EL (cell line): ENCODE results near the gene CHRM4.
"Not testable (repeated sequence)": the region's sequence is repeated elsewhere in the genome, so short reads cannot be mapped to it uniquely, and the experiment has no call there.

Source experiments
- DNase-seq: peaks from one replicate; pipeline ENCODE4 v3.0.0-alpha.2; 2016

The CHRM4 gene

GRCh38 chr11:46381819-46382645, 9.5 kb downstream of the CHRM4 start:
- DNase-seq = peak; percentile 44

GRCh38 chr11:46381048-46381818, 10.3 kb downstream of the CHRM4 start, which contains the start of gene MDK:
MDK (plus strand) TSS chr11:46381669; CDS start chr11:46382058, 389 bp downstream.
- peak; percentile 40 for DNase-seq

- peak; percentile 67 for DNase-seq
Measured at GRCh38 chr11:46380340-46381047, 11.1 kb downstream of the CHRM4 start.

- not testable (repeated sequence) for DNase-seq
Measured at GRCh38 chr11:46379482-46380293, 11.9 kb downstream of the CHRM4 start.

- no peak for DNase-seq
Measured at GRCh38 chr11:46378811-46379481, 12.6 kb downstream of the CHRM4 start.

GRCh38 chr11:46378296-46378695, 13.3 kb downstream of the CHRM4 start:
- no peak for DNase-seq

GRCh38 chr11:46377831-46378230, 13.7 kb downstream of the CHRM4 start:
- DNase-seq = no peak

- DNase-seq = no peak
Measured at GRCh38 chr11:46377290-46377689, 14.3 kb downstream of the CHRM4 start.

GRCh38 chr11:46376258-46377050, 15.1 kb downstream of the CHRM4 start:
- DNase-seq = no peak

GRCh38 chr11:46375392-46376101, 16.0 kb downstream of the CHRM4 start:
- no peak for DNase-seq

GRCh38 chr11:46374815-46375214, 16.8 kb downstream of the CHRM4 start:
- DNase-seq = no peak

GRCh38 chr11:46373787-46374740, 17.5 kb downstream of the CHRM4 start:
- no peak for DNase-seq

GRCh38 chr11:46372501-46372900, 19.1 kb downstream of the CHRM4 start:
- DNase-seq = not testable (repeated sequence)

GRCh38 chr11:46372086-46372485, 19.5 kb downstream of the CHRM4 start:
- DNase-seq = no peak

GRCh38 chr11:46371262-46371661, 20.3 kb downstream of the CHRM4 start:
- DNase-seq = not testable (repeated sequence)

GRCh38 chr11:46370253-46370652, 21.3 kb downstream of the CHRM4 start:
- no peak for DNase-seq

- peak; percentile 91 for DNase-seq
Measured at GRCh38 chr11:46369458-46370152, 22.0 kb downstream of the CHRM4 start.

GRCh38 chr11:46367916-46368267, 23.7 kb downstream of the CHRM4 start:
- no peak for DNase-seq
